Measurements from ENCODE around the gene ERP44. TPM values are rescaled to one million over a fixed set of nuclear protein-coding genes. Genes with fewer than 3 reads are reported as not detected.
"Not testable (repeated sequence)": the region's sequence is repeated elsewhere in the genome, so short reads cannot be mapped to it uniquely, and the experiment has no call there.

The ERP44 gene
- total RNA-seq, 2 experiments from 2014 or later: 11.4 to 11.6 TPM

- no peaks in the 10 kb centered on the region for H3K27me3 Mint-ChIP-seq
- H3K4me1 Mint-ChIP-seq: peaks cover 10% of the 10 kb centered on the region
- no peak for DNase-seq
- no peaks in the 10 kb centered on the region for H3K9me3 Mint-ChIP-seq
- H3K36me3 Mint-ChIP-seq: peaks cover 14% of the 10 kb centered on the region
- no peak overlapping the region for H3K27ac Mint-ChIP-seq
- H3K4me3 Mint-ChIP-seq: no peak overlapping the region
These were observed 14.0 kb upstream of the ERP44 start for GRCh38 chr9:100112677-100113336.

GRCh38 chr9:100111235-100111634 is 12.4 kb upstream of the ERP44 start:
- no peak for DNase-seq
- no peaks in the 10 kb centered on the region for H3K9me3 Mint-ChIP-seq
- no peaks in the 10 kb centered on the region for H3K27me3 Mint-ChIP-seq
- peaks cover 10% of the 10 kb centered on the region for H3K4me1 Mint-ChIP-seq
- no peak overlapping the region for H3K4me3 Mint-ChIP-seq
- peaks cover 14% of the 10 kb centered on the region for H3K36me3 Mint-ChIP-seq
- H3K27ac Mint-ChIP-seq: no peak overlapping the region

- H3K9me3 Mint-ChIP-seq: no peaks in the 10 kb centered on the region
- no peak overlapping the region for H3K4me3 Mint-ChIP-seq
- no peak overlapping the region for H3K27ac Mint-ChIP-seq
- H3K27me3 Mint-ChIP-seq: no peaks in the 10 kb centered on the region
- peaks cover 11% of the 10 kb centered on the region for H3K4me1 Mint-ChIP-seq
- H3K36me3 Mint-ChIP-seq: peaks cover 14% of the 10 kb centered on the region
- DNase-seq: no peak
These were observed 9.8 kb upstream of the ERP44 start for GRCh38 chr9:100108559-100108958.

- Mint-ChIP-seq H3K36me3 (peaks cover 8% of the 10 kb centered on the region), H3K27ac (no peak overlapping the region), H3K9me3 (no peaks in the 10 kb centered on the region), H3K4me1 (peaks cover 5% of the 10 kb centered on the region), H3K27me3 (no peaks in the 10 kb centered on the region), H3K4me3 (no peak overlapping the region)
- no peak for DNase-seq
These were observed 7.8 kb upstream of the ERP44 start for GRCh38 chr9:100106616-100107015.

- Mint-ChIP-seq H3K36me3 (peaks cover 6% of the 10 kb centered on the region), H3K4me3 (no peak overlapping the region), H3K27ac (no peak overlapping the region), H3K4me1 (peaks cover 6% of the 10 kb centered on the region), H3K27me3 (no peaks in the 10 kb centered on the region), H3K9me3 (no peaks in the 10 kb centered on the region)
- DNase-seq: no peak
These were observed 7.1 kb upstream of the ERP44 start for GRCh38 chr9:100105861-100106260.

- Mint-ChIP-seq H3K27me3 (no peaks in the 10 kb centered on the region), H3K4me3 (no peak overlapping the region), H3K27ac (no peak overlapping the region), H3K4me1 (peaks cover 6% of the 10 kb centered on the region), H3K36me3 (peaks cover 4% of the 10 kb centered on the region), H3K9me3 (no peaks in the 10 kb centered on the region)
- no peak for DNase-seq
These were observed 5.5 kb upstream of the ERP44 start for GRCh38 chr9:100104314-100104713.

- Mint-ChIP-seq H3K4me1 (peaks cover 16% of the 10 kb centered on the region), H3K9me3 (no peaks in the 10 kb centered on the region), H3K27me3 (no peaks in the 10 kb centered on the region), H3K36me3 (peaks cover 6% of the 10 kb centered on the region), H3K4me3 (no peak overlapping the region), H3K27ac (no peak overlapping the region)
- DNase-seq: no peak
These were observed 2.8 kb upstream of the ERP44 start for GRCh38 chr9:100101608-100102007.

GRCh38 chr9:100100146-100100667 is 1.4 kb upstream of the ERP44 start:
- H3K4me3 Mint-ChIP-seq: peak overlapping the region; percentile 99
- peak overlapping the region; percentile 94 for H3K27ac Mint-ChIP-seq
- H3K4me1 Mint-ChIP-seq: peaks cover 25% of the 10 kb centered on the region
- no peak for DNase-seq
- H3K36me3 Mint-ChIP-seq: peaks cover 6% of the 10 kb centered on the region
- no peaks in the 10 kb centered on the region for H3K9me3 Mint-ChIP-seq
- no peaks in the 10 kb centered on the region for H3K27me3 Mint-ChIP-seq

GRCh38 chr9:100099722-100100042 is 882 bp upstream of the ERP44 start:
- Mint-ChIP-seq H3K4me3 (peak overlapping the region; percentile 99), H3K4me1 (peaks cover 25% of the 10 kb centered on the region), H3K9me3 (no peaks in the 10 kb centered on the region), H3K27ac (peak overlapping the region; percentile 94), H3K27me3 (no peaks in the 10 kb centered on the region), H3K36me3 (peaks cover 6% of the 10 kb centered on the region)
- DNase-seq: peak; percentile 8

GRCh38 chr9:100098046-100098886 is 534 bp downstream of the ERP44 start:
- peaks cover 7% of the 10 kb centered on the region for H3K36me3 Mint-ChIP-seq
- H3K4me3 Mint-ChIP-seq: peak overlapping the region; percentile 99
- DNase-seq: peak; percentile 21
- peak overlapping the region; percentile 94 for H3K27ac Mint-ChIP-seq
- H3K9me3 Mint-ChIP-seq: no peaks in the 10 kb centered on the region
- H3K27me3 Mint-ChIP-seq: no peaks in the 10 kb centered on the region
- peaks cover 29% of the 10 kb centered on the region for H3K4me1 Mint-ChIP-seq

- Mint-ChIP-seq H3K4me1 (peaks cover 38% of the 10 kb centered on the region), H3K27me3 (no peaks in the 10 kb centered on the region), H3K27ac (no peak overlapping the region), H3K4me3 (peak overlapping the region; percentile 7), H3K36me3 (peaks cover 7% of the 10 kb centered on the region), H3K9me3 (no peaks in the 10 kb centered on the region)
- no peak for DNase-seq
These were observed 2.4 kb downstream of the ERP44 start for GRCh38 chr9:100096378-100096916.

- H3K36me3 Mint-ChIP-seq, H3K27ac Mint-ChIP-seq, H3K9me3 Mint-ChIP-seq, H3K27me3 Mint-ChIP-seq, H3K4me3 Mint-ChIP-seq, DNase-seq: not testable (repeated sequence)
- H3K4me1 Mint-ChIP-seq: peaks cover 46% of the 10 kb centered on the region
These were observed 4.4 kb downstream of the ERP44 start for GRCh38 chr9:100094411-100094810.

GRCh38 chr9:100092066-100092465 is 6.7 kb downstream of the ERP44 start:
- no peak for DNase-seq
- Mint-ChIP-seq H3K4me3 (no peak overlapping the region), H3K27me3 (no peaks in the 10 kb centered on the region), H3K4me1 (peaks cover 56% of the 10 kb centered on the region), H3K9me3 (no peaks in the 10 kb centered on the region), H3K27ac (no peak overlapping the region), H3K36me3 (peaks cover 5% of the 10 kb centered on the region)

- H3K4me1 Mint-ChIP-seq: peaks cover 58% of the 10 kb centered on the region
- no peak for DNase-seq
- H3K27me3 Mint-ChIP-seq: no peaks in the 10 kb centered on the region
- H3K9me3 Mint-ChIP-seq: no peaks in the 10 kb centered on the region
- H3K36me3 Mint-ChIP-seq: peaks cover 5% of the 10 kb centered on the region
- no peak overlapping the region for H3K27ac Mint-ChIP-seq
- H3K4me3 Mint-ChIP-seq: no peak overlapping the region
These were observed 7.2 kb downstream of the ERP44 start for GRCh38 chr9:100091650-100092049.

- no peaks in the 10 kb centered on the region for H3K27me3 Mint-ChIP-seq
- H3K27ac Mint-ChIP-seq: no peak overlapping the region
- no peak overlapping the region for H3K4me3 Mint-ChIP-seq
These were observed 7.9 kb downstream of the ERP44 start for GRCh38 chr9:100090880-100091279.

More at GRCh38 chr9:100090880-100091279, 7.9 kb downstream of the ERP44 start:
- DNase-seq: no peak
- Mint-ChIP-seq H3K36me3 (peaks cover 5% of the 10 kb centered on the region), H3K9me3 (no peaks in the 10 kb centered on the region), H3K4me1 (peaks cover 60% of the 10 kb centered on the region)
